ENCODE measurements around the gene IQSEC1.
A peak's percentile ranks its signal among the peaks of the same experiment; 100 is the strongest.

The IQSEC1 gene

GRCh38 chr3:13042127-13042701, 31.0 kb downstream of the IQSEC1 start:
- H3K27ac ChIP-seq (ENCODE audit: low read length, poor library complexity, severe bottlenecking), result no peak overlapping the region
- no peak overlapping the region for H3K4ac ChIP-seq (ENCODE audit: low read depth in 1 of 2, low read length in 2 of 2)
- H3K23ac ChIP-seq (ENCODE audit: low read length in 2 of 2), result no peak overlapping the region
- no peak overlapping the region for H4K91ac ChIP-seq (ENCODE audit: low read length)
- no peak overlapping the region for H2AK5ac ChIP-seq (ENCODE audit: low read length, severe bottlenecking)
- H3K79me1 ChIP-seq (replicated peaks; ENCODE audit: low read length, poor library complexity, severe bottlenecking), result no peaks in the 10 kb centered on the region
- DNase-seq, result no peak
- no peak overlapping the region for H2BK12ac ChIP-seq (ENCODE audit: low read length in 2 of 2)
- H3K9me3 ChIP-seq (ENCODE audit: control insufficient read depth, low read length), result no peaks in the 10 kb centered on the region
- 83% methylated on average over 25 of the region's 25 CpGs for WGBS
- H2AFZ ChIP-seq (ENCODE audit: low read depth, low read length), result no peak overlapping the region
- no peak overlapping the region for H3K4me2 ChIP-seq (ENCODE audit: low read length, poor library complexity, severe bottlenecking)
- no peaks in the 10 kb centered on the region for H3K4me1 ChIP-seq (ENCODE audit: control insufficient read depth, insufficient read depth, low read depth, low read length)
- H2BK5ac ChIP-seq (ENCODE audit: low read depth, low read length, poor library complexity, severe bottlenecking), result no peak overlapping the region
- H3K9ac ChIP-seq (ENCODE audit: low read length), result no peak overlapping the region
- peaks cover 34 to 56% of the 10 kb centered on the region in 2 experiments for H3K27me3 ChIP-seq (ENCODE audit: control insufficient read depth in 1 of 2, insufficient read depth in 1 of 2, low read length in 2 of 2)
- H4K8ac ChIP-seq (ENCODE audit: low read length), result peak overlapping the region; percentile 24
- no peak overlapping the region for H2BK15ac ChIP-seq (ENCODE audit: low read depth, poor library complexity, severe bottlenecking)
- H3K18ac ChIP-seq (ENCODE audit: low read depth in 1 of 2, low read length in 2 of 2), result no peak overlapping the region
- H3K36me3 ChIP-seq (ENCODE audit: control insufficient read depth in 1 of 2, insufficient read depth in 2 of 2, low read depth in 1 of 2, low read length in 2 of 2), result no peaks in the 10 kb centered on the region
- no peak overlapping the region for H2BK120ac ChIP-seq (ENCODE audit: low read depth, low read length)
- H3K14ac ChIP-seq (ENCODE audit: low read length in 2 of 2), result no peak overlapping the region
- no peak overlapping the region for H3K4me3 ChIP-seq (ENCODE audit: insufficient read depth in 1 of 2, low read depth in 1 of 2, low read length in 2 of 2)

GRCh38 chr3:13041113-13041776, 32.0 kb downstream of the IQSEC1 start:
- no peak overlapping the region for H4K91ac ChIP-seq (ENCODE audit: low read length)

GRCh38 chr3:13040361-13041074, 32.7 kb downstream of the IQSEC1 start:
- DNase-seq, result no peak
- H2BK12ac ChIP-seq (ENCODE audit: low read length in 2 of 2), result no peak overlapping the region
- H3K14ac ChIP-seq (ENCODE audit: low read length in 2 of 2), result peak overlapping the region in 1 of 2 experiments; percentile 42
- no peak overlapping the region for H3K9ac ChIP-seq (ENCODE audit: low read length)
- WGBS, result 77% methylated on average over 12 of the region's 12 CpGs
- H3K27me3 ChIP-seq (ENCODE audit: control insufficient read depth in 1 of 2, insufficient read depth in 1 of 2, low read length in 2 of 2), result peaks cover 34 to 47% of the 10 kb centered on the region in 2 experiments
- H2AFZ ChIP-seq (ENCODE audit: low read depth, low read length), result no peak overlapping the region
- no peaks in the 10 kb centered on the region for H3K36me3 ChIP-seq (ENCODE audit: control insufficient read depth in 1 of 2, insufficient read depth in 2 of 2, low read depth in 1 of 2, low read length in 2 of 2)
- no peak overlapping the region for H3K23ac ChIP-seq (ENCODE audit: low read length in 2 of 2)
- H2BK5ac ChIP-seq (ENCODE audit: low read depth, low read length, poor library complexity, severe bottlenecking), result no peak overlapping the region
- H4K8ac ChIP-seq (ENCODE audit: low read length), result no peak overlapping the region
- H3K18ac ChIP-seq (ENCODE audit: low read depth in 1 of 2, low read length in 2 of 2), result no peak overlapping the region
- H2BK15ac ChIP-seq (ENCODE audit: low read depth, poor library complexity, severe bottlenecking), result no peak overlapping the region
- no peak overlapping the region for H4K91ac ChIP-seq (ENCODE audit: low read length)
- no peaks in the 10 kb centered on the region for H3K9me3 ChIP-seq (ENCODE audit: control insufficient read depth, low read length)
- no peak overlapping the region for H2AK5ac ChIP-seq (ENCODE audit: low read length, severe bottlenecking)
- no peaks in the 10 kb centered on the region for H3K4me1 ChIP-seq (ENCODE audit: control insufficient read depth, insufficient read depth, low read depth, low read length)
- no peak overlapping the region for H3K4ac ChIP-seq (ENCODE audit: low read depth in 1 of 2, low read length in 2 of 2)
- no peaks in the 10 kb centered on the region for H3K79me1 ChIP-seq (replicated peaks; ENCODE audit: low read length, poor library complexity, severe bottlenecking)
- no peak overlapping the region for H2BK120ac ChIP-seq (ENCODE audit: low read depth, low read length)
- no peak overlapping the region for H3K4me3 ChIP-seq (ENCODE audit: insufficient read depth in 1 of 2, low read depth in 1 of 2, low read length in 2 of 2)
- H3K4me2 ChIP-seq (ENCODE audit: low read length, poor library complexity, severe bottlenecking), result no peak overlapping the region
- H3K27ac ChIP-seq (ENCODE audit: low read length, poor library complexity, severe bottlenecking), result no peak overlapping the region

More at GRCh38 chr3:13041113-13041776, 32.0 kb downstream of the IQSEC1 start:
- H2BK5ac ChIP-seq (ENCODE audit: low read depth, low read length, poor library complexity, severe bottlenecking), result no peak overlapping the region
- no peak overlapping the region for H4K8ac ChIP-seq (ENCODE audit: low read length)
- no peak overlapping the region for H2AFZ ChIP-seq (ENCODE audit: low read depth, low read length)
- WGBS, result 91% methylated on average over 26 of the region's 26 CpGs
- H3K9me3 ChIP-seq (ENCODE audit: control insufficient read depth, low read length), result no peaks in the 10 kb centered on the region
- H3K4ac ChIP-seq (ENCODE audit: low read depth in 1 of 2, low read length in 2 of 2), result no peak overlapping the region
- no peak overlapping the region for H3K18ac ChIP-seq (ENCODE audit: low read depth in 1 of 2, low read length in 2 of 2)
- no peaks in the 10 kb centered on the region for H3K79me1 ChIP-seq (replicated peaks; ENCODE audit: low read length, poor library complexity, severe bottlenecking)
- no peak overlapping the region for H3K23ac ChIP-seq (ENCODE audit: low read length in 2 of 2)
- DNase-seq, result no peak
- H3K4me2 ChIP-seq (ENCODE audit: low read length, poor library complexity, severe bottlenecking), result no peak overlapping the region
- no peak overlapping the region for H2AK5ac ChIP-seq (ENCODE audit: low read length, severe bottlenecking)
- no peak overlapping the region for H3K27ac ChIP-seq (ENCODE audit: low read length, poor library complexity, severe bottlenecking)
- H3K9ac ChIP-seq (ENCODE audit: low read length), result no peak overlapping the region
- H3K14ac ChIP-seq (ENCODE audit: low read length in 2 of 2), result no peak overlapping the region
- no peak overlapping the region for H3K4me3 ChIP-seq (ENCODE audit: insufficient read depth in 1 of 2, low read depth in 1 of 2, low read length in 2 of 2)
- H2BK15ac ChIP-seq (ENCODE audit: low read depth, poor library complexity, severe bottlenecking), result no peak overlapping the region
- no peak overlapping the region for H2BK120ac ChIP-seq (ENCODE audit: low read depth, low read length)
- H3K36me3 ChIP-seq (ENCODE audit: control insufficient read depth in 1 of 2, insufficient read depth in 2 of 2, low read depth in 1 of 2, low read length in 2 of 2), result no peaks in the 10 kb centered on the region
- H2BK12ac ChIP-seq (ENCODE audit: low read length in 2 of 2), result no peak overlapping the region
- no peaks in the 10 kb centered on the region for H3K4me1 ChIP-seq (ENCODE audit: control insufficient read depth, insufficient read depth, low read depth, low read length)
- H3K27me3 ChIP-seq (ENCODE audit: control insufficient read depth in 1 of 2, insufficient read depth in 1 of 2, low read length in 2 of 2), result peaks cover 30 to 48% of the 10 kb centered on the region in 2 experiments

- Histone ChIP-seq H3K4me2 (ENCODE audit: low read length, poor library complexity, severe bottlenecking) (no peak overlapping the region), H3K18ac (ENCODE audit: low read depth in 1 of 2, low read length in 2 of 2) (no peak overlapping the region), H4K91ac (ENCODE audit: low read length) (no peak overlapping the region), H3K14ac (ENCODE audit: low read length in 2 of 2) (no peak overlapping the region), H3K9me3 (ENCODE audit: control insufficient read depth, low read length) (no peaks in the 10 kb centered on the region), H3K23ac (ENCODE audit: low read length in 2 of 2) (no peak overlapping the region), H3K27me3 (ENCODE audit: control insufficient read depth in 1 of 2, insufficient read depth in 1 of 2, low read length in 2 of 2) (peaks cover 35 to 38% of the 10 kb centered on the region in 2 experiments), H3K9ac (ENCODE audit: low read length) (no peak overlapping the region), H3K27ac (ENCODE audit: low read length, poor library complexity, severe bottlenecking) (no peak overlapping the region), H4K8ac (ENCODE audit: low read length) (no peak overlapping the region), H3K4ac (ENCODE audit: low read depth in 1 of 2, low read length in 2 of 2) (no peak overlapping the region), H3K79me1 (replicated peaks; ENCODE audit: low read length, poor library complexity, severe bottlenecking) (no peaks in the 10 kb centered on the region), H3K4me3 (ENCODE audit: insufficient read depth in 1 of 2, low read depth in 1 of 2, low read length in 2 of 2) (no peak overlapping the region), H2BK120ac (ENCODE audit: low read depth, low read length) (no peak overlapping the region), H2BK5ac (ENCODE audit: low read depth, low read length, poor library complexity, severe bottlenecking) (no peak overlapping the region), H2BK15ac (ENCODE audit: low read depth, poor library complexity, severe bottlenecking) (no peak overlapping the region), H3K36me3 (ENCODE audit: control insufficient read depth in 1 of 2, insufficient read depth in 2 of 2, low read depth in 1 of 2, low read length in 2 of 2) (no peaks in the 10 kb centered on the region), H2AFZ (ENCODE audit: low read depth, low read length) (no peak overlapping the region), H3K4me1 (ENCODE audit: control insufficient read depth, insufficient read depth, low read depth, low read length) (no peaks in the 10 kb centered on the region), H2AK5ac (ENCODE audit: low read length, severe bottlenecking) (no peak overlapping the region), H2BK12ac (ENCODE audit: low read length in 2 of 2) (no peak overlapping the region)
- 90% methylated on average over 13 of the region's 14 CpGs for WGBS
- no peak for DNase-seq
Measured at GRCh38 chr3:13039213-13039896, 33.9 kb downstream of the IQSEC1 start.

Measured in mesenchymal stem cell (in vitro differentiated cells and primary cell).